K562 (cell line): Measurements from ENCODE around the gene DNAH10. TPM values are rescaled to one million over a fixed set of nuclear protein-coding genes. Genes with fewer than 3 reads are reported as not detected.
A peak's percentile ranks its signal among the peaks of the same experiment; 100 is the strongest.

ENCODE experiments used
- ATAC-seq: fragments of 200-7000 bp; cut with Tn5 transposase; 3 replicates; pipeline ENCODE4 v1.9.1; 2020; ENCODE audit warnings: moderate library complexity
- BruUV-seq: library from RNA; stranded (reverse); fragments of 400-500 nt; replicated peaks from 2 replicates; lab custom pipeline; 2021; lab: Mats Ljungman, UMichigan
- CTCF ChIA-PET: fragments of 300-600 bp; formaldehyde crosslinking; extraction: SDS; loops from one replicate; lab custom pipeline; 2021; ENCODE audit warnings: low intra/inter-chr PET ratio; lab: Yijun Ruan, JAX
- POLR2A ChIA-PET: fragments of 300-600, 350-650 bp; sonication (Branson Sonifier 250); formaldehyde crosslinking; extraction: SDS; loops from one replicate; lab custom pipeline; 2021; ENCODE audit warnings: antibody characterized with exemption, inconsistent platforms; lab: Yijun Ruan, JAX
- DNase-seq, 4 experiments: peaks; one replicate each; pipeline versions ENCODE4 v3.0.0 to v3.0.0-alpha.2; 2011 to 2018; ENCODE audit warnings: low spot score in 3 of 4, mixed read lengths in 3 of 4; ENCODE audit errors: extremely low read depth in 1 of 4
- FAIRE-seq: peaks from 2 replicates; lab custom pipeline; 2011; peaks lifted over from hg19 to GRCh38; lab: Jason Lieb, UNC
- H2AFZ ChIP-seq: 2 replicates; pipeline ENCODE4 v1.6.0; 2011; ENCODE audit warnings: low read depth, low read length, control low read depth, inconsistent platforms
- H3K27ac ChIP-seq: fragments of 200-600 bp; 3 replicates; pipeline ENCODE4 v1.8.0; 2011; ENCODE audit warnings: low read depth, mild to moderate bottlenecking, control low read depth, inconsistent platforms, low read length, moderate library complexity, mixed read lengths; ENCODE audit errors: extremely low read depth
- H3K27me3 ChIP-seq, 2 experiments: fragments of 300-600 bp in 1 of 2; 2 replicates in 1 of 2; 3 replicates in 1 of 2; pipeline versions ENCODE4 v1.6.0 to v1.8.0; 2011; ENCODE audit warnings: inconsistent platforms in 2 of 2, low read length in 2 of 2, mild to moderate bottlenecking in 1 of 2, mixed read lengths in 1 of 2, moderate library complexity in 1 of 2; ENCODE audit not compliant: control insufficient read depth in 2 of 2, insufficient read depth in 2 of 2
- H3K36me3 ChIP-seq: fragments of 300-600 bp; 3 replicates; pipeline ENCODE4 v1.8.0; 2011; ENCODE audit warnings: mild to moderate bottlenecking, low read length, inconsistent platforms; ENCODE audit not compliant: control insufficient read depth, insufficient read depth
- H3K4me1 ChIP-seq, 2 experiments: fragments of 200-600 bp in 1 of 2; replicated peaks in 1 of 2; 2 replicates in 1 of 2; 3 replicates in 1 of 2; pipeline versions ENCODE4 v1.5.1 to v1.8.0; 2011; ENCODE audit warnings: inconsistent platforms in 2 of 2, low read length in 2 of 2, mild to moderate bottlenecking in 1 of 2, mixed read lengths in 1 of 2, moderate library complexity in 1 of 2; ENCODE audit not compliant: control insufficient read depth in 2 of 2, insufficient read depth in 2 of 2
- H3K4me2 ChIP-seq: 2 replicates; pipeline ENCODE4 v1.6.1; 2011; ENCODE audit warnings: low read length, control low read depth, inconsistent platforms, mixed read lengths; ENCODE audit not compliant: insufficient read depth
- H3K4me3 ChIP-seq: fragments of 200-600 bp; sonication (generic), shearing (Covaris generic); 2 replicates; pipeline ENCODE4 v1.5.1; 2016; ENCODE audit warnings: control low read depth, inconsistent platforms
- H3K79me2 ChIP-seq: fragments of 200-600 bp; 3 replicates; pipeline ENCODE4 v1.8.0; 2011; ENCODE audit warnings: low read length, inconsistent platforms; ENCODE audit not compliant: control insufficient read depth, insufficient read depth
- H3K9ac ChIP-seq, 2 experiments: 2 replicates each; pipeline versions ENCODE4 v1.6.0 to v1.6.1; 2011; ENCODE audit warnings: low read depth in 2 of 2, low read length in 2 of 2, control low read depth in 1 of 2, inconsistent platforms in 1 of 2, mild to moderate bottlenecking in 1 of 2, mixed read lengths in 1 of 2; ENCODE audit not compliant: insufficient read depth in 1 of 2
- H3K9me1 ChIP-seq: one replicate; pipeline ENCODE4 v1.6.0; 2011; ENCODE audit warnings: inconsistent platforms, mild to moderate bottlenecking, low read length, moderate library complexity; ENCODE audit not compliant: control insufficient read depth, insufficient read depth
- H3K9me3 ChIP-seq: replicated peaks from 2 replicates; pipeline ENCODE4 v1.5.1; 2011; ENCODE audit warnings: low read depth, low read length, inconsistent platforms; ENCODE audit not compliant: control insufficient read depth, insufficient read depth
- H4K20me1 ChIP-seq: replicated peaks from 2 replicates; pipeline ENCODE4 v1.6.1; 2011; ENCODE audit warnings: low read length, inconsistent platforms, mixed read lengths; ENCODE audit not compliant: control insufficient read depth, insufficient read depth
- BCLAF1 ChIP-seq, 2 experiments: fragments of 450-650 bp in 1 of 2; IDR thresholded peaks; 2 replicates each; pipeline ENCODE4 v1.6.1; 2011 to 2017; ENCODE audit warnings: low read depth in 2 of 2, antibody characterized with exemption in 1 of 2, borderline replicate concordance in 1 of 2, low read length in 1 of 2, mild to moderate bottlenecking in 1 of 2, mixed read lengths in 1 of 2; ENCODE audit not compliant: control insufficient read depth in 1 of 2
- BHLHE40 ChIP-seq: IDR thresholded peaks from 2 replicates; pipeline ENCODE4 v1.6.1; 2011; ENCODE audit warnings: low read length, improper control_type of control experiment
- BRF1 ChIP-seq: IDR thresholded peaks from 3 replicates; pipeline ENCODE4 v1.6.1; 2011; ENCODE audit warnings: borderline replicate concordance, mild to moderate bottlenecking; ENCODE audit not compliant: insufficient read length; ENCODE audit errors: extremely low read depth
- PHB ChIP-seq: fragments of 250-450 bp; sonication (Bioruptor Pico); IDR thresholded peaks from 2 replicates; pipeline ENCODE4 v1.5.0; 2021
- XRCC4 ChIP-seq: IDR thresholded peaks from one replicate; pipeline ENCODE4 v1.6.1; 2011; ENCODE audit not compliant: insufficient read depth, insufficient read length; ENCODE audit errors: extremely low read depth
- WGBS: fragments of 100-300 bp; shearing (Covaris generic); methylation state at CpG from one replicate; pipeline ENCODE4 v1.1.6; 2016; ENCODE audit warnings: low coverage, mixed read lengths; ENCODE audit not compliant: insufficient coverage; ENCODE audit errors: missing lambda C conversion rate; 5-methylcytosine and 5-hydroxymethylcytosine counted together
- in situ Hi-C: fragments of 300-500 bp; cut with MboI; formaldehyde crosslinking; loops from 4 replicates; pipeline ENCODE4 v1.15.0; 2018; ENCODE audit warnings: inconsistent platforms, mixed read lengths
- intact Hi-C: fragments of 100-400 bp; cut with micrococcal nuclease; formaldehyde crosslinking; loops from 2 replicates; pipeline ENCODE4 v1.14.2; 2022
- polyA plus RNA-seq, 8 experiments: library from polyadenylated mRNA; depleted of rRNA in 4 of 8; stranded (reverse) in 5 of 8; unstranded in 3 of 8; fragments of >200 nt; fragmentation: Nextera tagmentation in 2 of 8; fragmentation: Illumina TruSeq in 1 of 8; extraction: Ambion mirVana in 2 of 8; extraction: Trizol in 1 of 8; gene quantifications; 2 replicates each; pipeline versions ENCODE4 v1.2.1 to v1.2.3, GENCODE V29; 2011 to 2014; ENCODE audit warnings: inconsistent platforms in 1 of 8, missing spikeins in 1 of 8
- total RNA-seq, 7 experiments: library from RNA; depleted of rRNA in 6 of 7; stranded (reverse); fragments of >200 nt in 6 of 7; fragmentation: Illumina TruSeq in 2 of 7; extraction: Trizol in 2 of 7; gene quantifications; 2 replicates each; pipeline versions ENCODE4 v1.2.1 to v1.2.3, GENCODE V29; 2011 to 2021; ENCODE audit warnings: low replicate concordance in 1 of 7

DNAH10 gene
- total and polyA plus RNA-seq, 9 of the 15 experiments (the other 6 are each of a cell fraction or from before 2014, with no cell fraction given) = 0.01 to 0.06 (median 0.04) TPM; not detected in 1

- H3K27me3 ChIP-seq = peaks cover 5 to 12% of the 10 kb centered on the region in 2 experiments; a peak in 4 of 5 replicates
- in situ Hi-C loops = no loop called here
- no peak overlapping the region for H3K9ac ChIP-seq
- ChIA-PET CTCF (no interaction called here), POLR2A (interaction anchor here (0.5 kb wide), 1 partner anchor 177 kb away, joined by 3 read pairs; no protein-coding TSS in a partner anchor)
- no peaks in the 10 kb centered on the region for H3K4me1 ChIP-seq
- no peaks in the 10 kb centered on the region for H3K36me3 ChIP-seq
- no peak overlapping the region for H3K27ac ChIP-seq
- no peak for DNase-seq
- peaks cover 19% of the 10 kb centered on the region for H3K9me3 ChIP-seq
- H4K20me1 ChIP-seq = no peaks in the 10 kb centered on the region
- no peak for ATAC-seq
- peak overlapping the region; percentile 40; the same call in 1 of the 2 replicates for H2AFZ ChIP-seq
- H3K79me2 ChIP-seq = no peaks in the 10 kb centered on the region
- TF ChIP-seq BHLHE40 = 0 out of 2 replicates have a peak, but pooled peaks have one; percentile 31
- TF ChIP-seq XRCC4 = no peak
- peak; percentile 52 for FAIRE-seq
- 9% methylated on average over 10 of the region's 10 CpGs for WGBS
- no peak overlapping the region for H3K4me2 ChIP-seq
- H3K9me1 ChIP-seq = no peaks in the 10 kb centered on the region
- BruUV-seq = no TSS peak
- intact Hi-C loops = no loop called here
- H3K4me3 ChIP-seq = no peak overlapping the region
These were observed 67.5 kb downstream of the DNAH10 start for GRCh38 chr12:123829561-123829960.

DNA sequence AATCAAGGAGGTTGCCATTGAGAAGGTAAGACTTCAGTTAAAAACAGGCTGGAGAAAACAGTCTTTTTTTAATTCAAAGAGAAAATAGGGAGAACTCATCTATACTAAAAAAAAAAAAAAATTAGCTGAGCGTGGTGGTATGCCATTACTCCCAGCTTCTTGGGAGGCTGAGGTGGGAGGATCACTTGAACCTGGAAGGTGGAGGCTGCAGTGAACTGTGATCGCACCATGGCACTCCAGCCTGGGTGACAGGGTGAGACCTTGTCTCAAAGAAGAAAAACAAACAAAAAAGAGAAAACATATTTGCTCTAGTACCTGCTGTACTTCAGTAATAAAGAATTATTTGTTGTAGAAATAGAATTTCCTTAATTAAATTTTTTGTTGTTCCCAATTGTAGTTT lies 68.6 kb downstream of the DNAH10 start:
- Histone ChIP-seq H3K9me3 (peaks cover 19% of the 10 kb centered on the region), H2AFZ (no peak overlapping the region), H3K4me3 (no peak overlapping the region), H3K9ac (no peak overlapping the region), H4K20me1 (no peaks in the 10 kb centered on the region), H3K27me3 (peaks cover 0 to 6% of the 10 kb centered on the region in 2 experiments; a peak in 2 of 5 replicates), H3K4me2 (no peak overlapping the region), H3K4me1 (no peaks in the 10 kb centered on the region), H3K9me1 (no peaks in the 10 kb centered on the region), H3K79me2 (no peaks in the 10 kb centered on the region), H3K27ac (no peak overlapping the region), H3K36me3 (no peaks in the 10 kb centered on the region)
- CTCF ChIA-PET = no interaction called here
- ATAC-seq = no peak
- in situ Hi-C loops = no loop called here
- no peak for DNase-seq
- TF ChIP-seq BCLAF1 (IDR thresholded peaks at IDR 0.05; ENCODE audit: borderline replicate concordance in 1 of 2, control insufficient read depth in 1 of 2, low read depth in 2 of 2, low read length in 1 of 2) = no peak
- no peak for TF ChIP-seq PHB (CRISPR knock-in tag)
- TF ChIP-seq BRF1 = no peak
- no peak for FAIRE-seq
- POLR2A ChIA-PET = no interaction called here
- intact Hi-C loops = no loop called here
- WGBS = 0% methylated on average over 2 of the region's 2 CpGs
- no TSS peak for BruUV-seq
